SW480 (cell line): Measurements from ENCODE around the gene APOL6.
"Not testable (repeated sequence)": the region's sequence is repeated elsewhere in the genome, so short reads cannot be mapped to it uniquely, and the experiment has no call there.

Source experiments
- DNase-seq: peaks from one replicate; pipeline ENCODE4 v3.0.0-alpha.2; 2016; ENCODE audit warnings: low spot score

The APOL6 gene

DNA sequence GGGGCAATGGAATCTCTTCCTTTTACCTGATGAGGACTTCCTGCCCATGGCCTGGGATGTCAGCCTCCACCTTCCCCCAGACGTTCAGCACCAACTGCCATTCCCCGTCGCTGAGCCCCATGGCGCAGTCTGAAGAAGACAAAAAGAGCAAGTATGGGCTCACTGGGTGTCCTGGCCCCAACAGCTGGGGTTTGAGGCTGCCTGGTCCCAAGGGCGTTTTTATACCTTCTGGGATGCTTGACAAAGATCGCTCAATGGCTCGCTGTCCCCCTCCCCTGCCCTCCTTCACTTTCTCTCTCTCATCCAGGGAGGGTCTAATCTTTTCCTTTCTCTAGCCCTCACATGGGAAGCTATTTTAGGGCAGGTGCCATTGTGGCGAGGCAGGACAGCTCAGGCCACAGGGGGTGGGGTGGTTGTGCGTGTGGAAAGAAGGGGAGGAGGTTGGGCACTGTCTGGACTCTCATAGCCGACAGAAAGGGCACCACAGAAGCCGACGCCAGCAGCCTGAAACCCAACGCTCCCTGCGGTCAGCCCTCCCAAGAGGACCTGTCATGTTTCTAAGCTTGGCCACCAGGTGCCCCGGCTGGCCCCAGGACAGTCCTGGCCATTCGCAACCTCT is 31.0 kb upstream of the APOL6 start, which contains the start of gene MB:
TSS of gene MB (minus strand) at position 193 of the 619 bp plus-strand sequence. CDS start at position 121, 72 bp downstream.
- DNase-seq = no peak

DNA sequence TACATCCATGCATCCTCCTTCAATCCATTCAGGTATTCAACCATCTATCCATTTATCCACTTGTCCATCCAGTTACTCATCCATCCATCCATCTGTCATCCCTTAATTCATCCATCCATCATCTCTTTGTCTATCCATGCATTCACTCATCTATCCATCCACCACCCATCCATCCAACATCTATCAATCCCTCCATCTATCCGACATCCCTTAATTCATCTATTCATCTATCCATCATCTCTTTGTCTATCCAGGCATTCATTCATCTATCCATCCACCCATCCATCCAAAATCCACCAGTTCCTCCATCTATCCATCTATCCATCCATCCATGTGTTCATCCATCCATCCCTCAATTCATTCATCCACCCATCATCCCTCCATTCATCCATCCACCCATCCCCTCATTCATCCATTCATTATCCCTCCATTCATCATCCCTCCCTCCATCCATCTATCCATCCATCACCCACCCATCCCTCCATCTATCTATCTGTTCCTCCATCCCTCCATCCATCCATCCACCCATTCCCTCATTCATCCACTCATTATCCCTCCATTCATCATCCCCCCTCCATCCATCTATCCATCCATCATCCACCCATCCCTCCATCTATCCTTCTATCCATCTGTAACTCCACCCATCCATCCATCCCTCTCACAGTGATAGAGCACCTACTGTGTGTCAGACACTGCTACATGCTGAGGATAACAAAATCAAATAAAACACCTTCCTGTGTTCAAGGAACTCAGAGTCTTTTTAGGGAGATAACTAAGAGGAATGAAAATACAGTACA is 29.6 kb upstream of the APOL6 start:
- no peak for DNase-seq

DNA sequence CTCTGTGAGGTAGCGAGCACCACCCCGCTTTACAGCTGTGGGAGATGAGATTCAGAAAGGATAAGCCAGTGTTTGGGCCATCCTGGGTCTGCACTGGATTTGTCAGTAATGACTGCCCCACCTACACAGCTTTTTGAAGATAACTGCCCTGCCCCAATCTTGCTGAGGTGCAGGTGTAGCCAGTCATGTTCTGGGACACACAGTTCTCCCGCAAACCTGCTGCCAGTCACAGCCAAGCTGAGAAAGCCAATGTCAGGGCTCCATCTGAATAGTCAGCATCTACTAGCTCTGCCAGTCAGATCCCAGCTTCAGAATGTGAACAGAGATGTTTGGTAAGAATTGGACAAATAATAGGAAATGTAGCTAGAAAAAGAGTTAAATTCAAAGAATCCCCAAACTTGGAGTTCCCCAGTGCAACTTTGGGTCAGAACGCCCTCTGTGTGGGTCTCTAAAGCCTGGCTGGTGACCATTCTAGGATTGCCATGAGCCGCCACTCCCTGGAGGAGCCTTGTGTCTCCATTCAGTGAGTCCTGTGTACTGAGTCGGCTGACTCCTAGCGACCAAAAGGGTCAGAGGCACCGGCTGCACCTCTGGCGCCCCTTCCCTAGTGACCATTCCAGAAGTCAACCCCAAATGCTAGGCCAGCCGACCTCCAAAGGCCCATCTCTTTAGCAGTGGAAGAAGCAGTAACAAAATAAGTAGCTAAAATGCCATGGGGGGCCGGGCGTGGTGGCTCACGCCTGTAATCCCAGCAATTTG is 28.7 kb upstream of the APOL6 start:
- DNase-seq = no peak

DNA sequence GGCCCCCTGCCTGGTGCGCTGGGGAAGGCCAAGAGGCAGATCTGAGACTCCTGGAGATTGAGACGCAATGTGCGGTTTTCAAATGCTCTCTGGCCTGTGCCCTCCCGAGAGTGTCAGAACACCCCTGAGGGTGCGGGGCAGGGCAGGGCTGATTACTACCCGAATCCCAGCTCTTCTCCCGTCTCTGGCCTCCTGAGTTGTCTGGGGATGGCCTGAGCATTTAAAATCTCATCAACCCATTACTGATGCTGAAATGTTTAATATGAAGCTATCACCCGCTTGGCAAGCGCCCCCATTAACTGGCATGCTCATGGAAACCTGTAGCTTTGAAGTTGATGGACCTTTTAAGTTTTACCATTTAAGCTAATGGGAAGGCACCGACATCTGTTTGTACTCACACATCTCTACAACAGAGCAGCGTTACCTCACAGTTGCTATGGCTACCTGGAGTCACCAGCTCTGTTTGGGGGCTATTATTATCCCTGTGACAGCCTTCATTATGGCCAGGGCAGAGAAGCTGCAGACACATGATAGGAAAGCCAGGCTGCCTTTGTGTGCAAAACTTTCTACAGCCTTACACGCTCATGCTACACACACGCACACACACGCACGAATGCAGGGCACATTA is 27.5 kb upstream of the APOL6 start:
- no peak for DNase-seq

DNA sequence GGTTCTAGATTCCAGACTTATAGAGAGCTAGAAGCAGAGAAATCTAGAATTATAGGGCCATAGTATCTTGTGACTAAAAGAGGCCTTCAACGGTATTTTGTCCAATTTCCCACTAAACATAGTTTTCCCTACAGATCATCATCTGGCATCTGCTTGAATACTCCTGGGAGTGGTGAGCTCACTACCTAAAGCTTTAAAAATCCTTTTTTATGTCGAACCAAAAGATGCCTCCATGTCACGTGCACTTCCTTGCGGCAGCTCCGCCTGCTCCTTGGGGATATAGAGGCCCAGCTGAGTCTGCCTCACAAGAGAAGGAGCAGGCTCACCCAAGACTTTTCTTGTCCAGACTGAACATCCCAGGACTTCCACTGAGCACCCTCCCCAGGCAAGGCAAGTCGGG is 26.8 kb upstream of the APOL6 start:
- DNase-seq = no peak

DNA sequence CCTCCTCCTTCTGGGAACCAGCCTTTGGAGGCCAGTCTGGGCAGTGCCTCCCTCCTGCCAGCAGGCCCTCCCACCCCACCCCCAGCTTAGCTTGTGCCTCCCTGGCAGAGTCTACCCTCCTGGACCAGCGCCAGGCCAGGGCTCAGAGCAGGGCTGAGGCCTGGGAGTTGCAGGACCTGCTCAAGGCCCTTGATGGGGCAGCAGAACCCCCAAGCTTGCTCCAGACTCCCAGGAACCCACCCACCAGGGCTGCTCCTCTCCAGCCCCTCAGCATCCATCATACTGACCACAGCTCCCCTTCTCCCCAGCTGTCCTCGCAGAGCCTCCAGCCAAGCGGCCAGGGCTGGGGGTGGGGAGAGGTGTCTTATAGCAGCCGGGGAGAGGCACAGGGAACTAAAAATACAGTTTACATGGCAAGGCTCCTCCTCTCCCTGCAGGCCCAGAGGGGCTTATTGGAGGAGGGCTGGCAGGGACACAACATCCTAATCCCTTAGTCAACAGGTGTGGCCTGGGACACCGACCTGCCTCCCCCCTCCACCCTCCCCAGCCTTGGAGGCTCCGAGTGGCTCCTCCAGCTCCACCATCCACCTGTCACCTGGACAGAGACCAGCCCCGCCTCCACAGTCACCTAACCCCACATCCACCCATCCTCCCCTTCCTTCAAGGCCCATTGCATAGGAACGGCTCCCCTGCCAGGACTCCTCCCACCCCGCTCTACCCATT is 25.9 kb upstream of the APOL6 start:
- DNase-seq = no peak

DNA sequence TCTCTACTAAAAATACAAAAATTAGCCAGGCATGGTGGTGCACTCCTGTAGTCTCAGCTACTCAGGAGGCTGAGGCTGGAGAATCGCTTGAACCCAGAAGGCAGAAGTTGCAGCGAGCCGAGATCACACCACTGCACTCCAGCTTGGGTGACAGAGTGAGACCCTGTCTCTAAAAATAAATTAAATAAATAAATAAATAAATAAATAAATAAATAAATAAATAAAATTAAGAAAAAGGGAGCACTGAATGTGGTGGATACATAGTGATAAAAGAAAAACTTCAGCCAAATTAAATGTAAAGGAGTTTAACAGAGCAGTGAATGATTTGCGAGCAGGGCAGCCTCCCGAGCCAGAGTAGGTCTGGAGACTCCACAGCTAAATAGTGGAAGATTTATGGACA is 24.4 kb upstream of the APOL6 start:
- not testable (repeated sequence) for DNase-seq

DNA sequence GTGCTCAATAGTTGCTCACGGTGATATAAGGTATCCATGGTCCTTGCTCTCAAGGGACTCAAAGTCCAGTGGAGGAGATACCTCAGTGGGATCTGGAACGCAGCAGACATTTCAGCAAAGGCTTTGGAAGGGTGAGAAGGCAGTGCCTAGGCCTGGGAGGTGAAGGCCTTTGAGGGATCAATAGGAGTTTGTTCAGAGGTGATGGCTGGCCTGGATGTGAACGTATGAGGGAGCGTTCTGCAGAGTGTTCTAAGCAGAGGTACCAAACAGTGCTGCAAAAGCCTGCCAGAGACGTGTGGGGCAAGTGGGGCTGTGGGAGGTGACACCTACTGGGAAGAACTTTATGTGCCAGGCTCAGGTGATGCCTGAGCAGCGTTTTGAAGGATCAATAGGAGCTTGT is 23.7 kb upstream of the APOL6 start:
- no peak for DNase-seq

DNA sequence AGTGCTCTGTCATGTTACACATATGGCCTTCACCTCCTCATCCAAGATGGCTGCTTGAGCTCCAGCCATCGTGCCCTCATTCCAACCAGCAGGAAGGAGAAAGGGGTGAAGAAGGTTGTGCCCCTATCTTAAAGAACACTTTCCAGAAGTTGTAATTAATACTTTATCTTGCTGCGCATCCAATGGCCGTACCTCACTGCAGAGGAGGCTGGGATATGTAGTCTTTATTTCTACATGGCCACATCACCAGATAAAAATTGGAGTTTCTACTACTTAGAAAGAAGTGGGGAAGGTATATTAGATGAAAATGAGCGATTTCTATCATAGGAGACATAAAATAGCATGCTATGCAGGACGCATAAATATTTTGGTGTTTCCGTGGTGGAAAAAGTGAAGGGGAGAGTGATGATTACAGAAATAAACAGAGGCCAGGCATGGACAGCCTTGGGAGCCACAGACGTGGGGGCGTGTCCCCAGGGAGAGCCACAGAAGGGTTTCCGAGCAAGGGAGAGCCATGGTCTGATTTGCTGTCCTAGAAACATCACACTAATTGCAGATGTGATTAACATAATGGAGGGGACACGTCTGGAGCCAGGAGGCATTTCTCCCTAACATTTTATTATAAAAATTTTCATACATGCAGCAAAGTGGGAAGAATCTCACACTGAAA is 22.3 kb upstream of the APOL6 start:
- no peak for DNase-seq

DNA sequence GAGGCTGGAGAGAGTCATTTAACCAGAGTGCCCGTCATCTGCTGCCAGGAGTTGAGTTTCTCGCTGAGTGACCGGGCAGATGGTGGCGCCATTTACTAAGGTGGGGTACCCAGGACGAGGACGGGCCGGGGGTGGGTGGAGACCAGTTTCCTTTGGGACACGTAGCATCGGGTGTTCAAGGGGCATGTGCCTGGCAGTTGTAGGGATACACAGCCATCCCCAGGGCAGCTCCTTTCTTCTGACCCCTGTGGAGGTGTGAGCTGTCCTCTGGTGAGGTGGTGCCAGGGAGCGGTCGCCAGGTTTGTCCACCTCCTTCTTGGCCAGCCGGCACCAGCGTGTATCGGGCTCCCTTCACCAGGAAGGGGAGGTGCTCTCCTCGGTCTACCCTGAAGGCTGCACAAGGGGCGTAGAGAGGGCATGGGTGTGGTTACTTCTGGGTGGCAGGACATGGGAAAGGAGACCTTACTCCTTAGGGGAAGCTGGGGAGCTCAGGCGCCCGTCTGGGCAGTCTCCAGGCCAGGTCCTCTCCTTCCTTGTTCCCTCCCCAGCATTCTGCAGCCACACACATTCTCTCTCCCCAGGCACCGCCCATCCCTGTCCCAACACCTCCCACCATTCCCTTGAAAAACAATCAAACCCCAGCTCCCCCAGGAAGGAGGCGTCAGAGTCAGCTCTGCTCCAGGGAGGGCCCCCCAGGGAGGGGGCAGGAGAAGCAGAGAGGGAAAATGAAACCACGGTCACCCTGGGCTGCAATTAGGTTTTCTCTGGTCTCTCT is 20.8 kb upstream of the APOL6 start:
- DNase-seq = peak; percentile 82

DNA sequence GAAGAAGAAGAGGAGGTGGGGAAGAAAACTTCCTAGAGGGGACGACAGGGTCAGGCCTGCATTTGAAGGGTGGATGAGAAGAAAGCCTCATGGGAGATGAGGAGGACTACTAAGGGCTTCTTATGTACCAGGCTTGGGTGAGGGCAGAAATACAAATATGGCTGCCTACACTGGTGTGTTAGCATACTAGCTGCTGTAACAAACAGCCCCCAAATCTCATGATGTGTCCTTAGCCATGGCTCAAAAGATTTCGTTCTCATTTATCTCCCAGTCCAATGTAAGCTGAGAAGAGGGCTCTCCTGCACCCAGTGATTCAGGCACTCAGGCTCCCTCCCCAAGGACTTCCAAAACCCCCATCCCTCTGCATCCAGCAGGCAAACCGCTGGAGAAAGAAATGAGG is 19.5 kb upstream of the APOL6 start:
- DNase-seq = no peak

DNA sequence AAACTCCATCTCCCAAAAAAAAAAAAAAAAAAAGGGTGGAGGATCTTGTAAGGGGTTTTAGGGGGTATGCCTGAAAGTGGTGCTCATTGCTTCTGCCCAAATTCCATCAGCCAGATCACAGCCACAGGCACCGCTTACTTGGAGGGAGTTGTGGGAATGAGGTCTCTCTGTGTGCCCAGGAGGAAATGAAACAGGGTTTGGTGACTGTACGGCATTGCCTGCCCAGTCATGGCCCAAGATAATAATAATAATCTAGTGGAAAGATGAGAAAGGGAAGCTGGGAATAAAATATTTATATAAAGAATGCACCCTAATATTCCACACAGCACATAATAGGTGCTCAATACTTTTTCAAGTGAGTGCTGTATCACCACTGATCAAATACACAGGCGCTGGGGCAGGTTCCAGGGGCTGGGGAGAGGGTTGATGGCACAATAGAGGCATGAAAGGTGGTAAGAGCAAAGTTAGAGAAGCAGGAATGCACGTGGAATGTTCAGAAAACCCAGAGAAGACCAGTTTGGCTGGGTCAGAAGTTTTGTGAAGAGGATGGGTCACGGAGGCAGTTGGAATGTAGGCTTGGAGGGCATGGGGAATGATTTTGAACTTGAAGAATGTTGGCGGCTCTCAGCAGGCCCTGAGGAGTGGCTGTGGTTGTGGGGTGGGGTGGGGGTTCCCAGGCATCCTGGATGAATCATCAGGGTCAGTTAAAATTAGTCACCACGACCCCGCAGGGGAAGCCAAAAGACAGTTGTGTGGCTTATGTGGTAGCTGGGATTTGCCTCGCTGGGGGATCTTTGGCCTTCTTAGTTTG is 18.6 kb upstream of the APOL6 start:
- DNase-seq = peak; percentile 88

DNA sequence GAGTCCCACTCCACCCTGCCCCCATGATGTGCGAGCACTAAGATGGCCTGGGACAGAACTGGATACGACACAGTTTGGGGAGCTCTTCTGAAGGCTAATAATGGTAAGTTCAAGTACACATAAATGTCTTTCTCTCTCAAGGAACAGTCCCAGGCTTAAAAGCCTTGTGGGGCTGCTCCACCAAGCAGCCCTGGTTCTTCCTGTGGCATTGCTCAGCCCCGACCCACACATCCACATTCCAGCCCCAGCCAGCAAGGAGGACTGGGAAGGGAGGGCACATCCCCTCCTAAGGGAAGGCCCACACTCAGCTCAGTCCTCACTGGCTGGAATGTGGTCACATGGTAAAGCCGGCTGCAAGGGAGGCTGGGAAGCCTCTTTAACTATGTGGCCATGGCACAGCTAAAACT is 17.9 kb upstream of the APOL6 start:
- DNase-seq = peak; percentile 66

DNA sequence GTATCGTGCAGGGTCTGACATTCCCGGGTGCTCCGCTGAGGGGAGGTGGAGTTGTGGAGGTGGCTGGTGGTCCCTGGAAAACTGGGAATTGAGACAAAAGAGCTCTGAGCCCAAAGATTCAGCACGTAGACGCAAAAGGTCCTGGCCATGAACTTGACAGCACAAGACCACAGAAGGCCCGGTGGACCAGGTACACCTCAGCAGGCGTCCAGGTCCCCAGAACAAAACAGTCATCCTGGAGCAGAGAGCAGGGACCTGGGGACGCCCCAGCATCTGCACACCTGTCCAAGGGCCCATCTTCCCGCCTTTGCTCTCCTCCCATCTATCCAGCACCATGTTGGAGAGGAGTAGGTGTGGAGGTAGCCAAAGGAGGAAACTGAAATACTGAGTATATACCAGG is 17.4 kb upstream of the APOL6 start:
- DNase-seq = no peak

DNA sequence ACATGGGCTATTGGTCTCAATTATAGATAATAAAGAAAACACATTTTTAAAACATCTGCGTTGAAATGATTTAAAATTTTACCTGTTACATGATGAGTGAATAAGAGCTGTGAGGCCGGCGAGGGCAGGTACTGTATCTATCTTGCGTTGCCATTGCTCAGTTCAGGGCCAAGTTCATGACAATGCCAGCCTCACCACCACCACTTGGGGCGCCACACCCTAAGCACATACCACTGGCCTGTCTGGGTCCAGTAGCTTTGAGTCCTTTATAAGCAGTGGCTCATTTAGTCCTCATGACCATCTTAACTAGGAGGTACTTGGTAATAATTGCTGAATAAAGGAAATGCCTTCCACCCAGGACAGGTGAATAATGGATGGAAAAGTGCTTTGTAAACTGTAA is 16.6 kb upstream of the APOL6 start:
- peak; percentile 57 for DNase-seq

DNA sequence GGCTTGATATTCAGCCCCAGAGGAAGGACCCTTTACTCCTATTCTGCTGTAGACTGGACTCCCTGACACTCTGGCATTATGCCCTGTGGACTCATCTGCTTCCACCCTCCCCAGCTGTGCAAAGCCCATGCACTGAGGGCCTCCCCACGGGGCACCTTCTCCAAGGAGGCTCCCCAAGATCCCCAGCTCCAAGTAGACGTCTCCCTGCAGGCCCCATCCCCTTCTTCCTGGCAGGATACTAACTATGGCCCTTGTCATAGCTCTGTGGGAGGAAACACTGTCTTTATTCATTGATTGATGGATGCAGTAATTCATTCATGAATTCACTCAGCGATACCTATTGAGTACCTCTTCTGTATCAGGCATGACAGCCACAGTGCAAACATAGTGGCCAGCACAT is 15.3 kb upstream of the APOL6 start:
- DNase-seq = no peak

DNA sequence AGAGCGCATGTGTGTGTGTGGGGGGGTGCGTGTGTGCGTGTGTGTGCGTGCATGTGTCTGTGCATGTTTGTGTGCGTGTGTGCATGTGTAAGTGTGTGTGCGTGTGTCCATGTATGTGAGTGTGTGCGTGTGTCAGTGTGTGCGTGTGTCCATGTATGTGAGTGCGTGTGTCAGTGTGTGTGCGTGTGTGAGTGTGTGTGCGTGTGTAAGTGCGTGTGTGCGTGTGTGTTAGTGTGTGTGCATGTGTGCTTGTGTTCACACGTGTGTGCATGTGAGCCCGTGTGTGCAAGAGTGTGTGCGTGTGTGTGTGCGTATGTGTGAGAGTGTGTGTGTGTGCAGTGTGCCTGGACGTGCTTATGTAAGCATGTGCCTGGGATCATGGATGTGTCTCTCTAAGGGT is 14.7 kb upstream of the APOL6 start:
- no peak for DNase-seq

DNA sequence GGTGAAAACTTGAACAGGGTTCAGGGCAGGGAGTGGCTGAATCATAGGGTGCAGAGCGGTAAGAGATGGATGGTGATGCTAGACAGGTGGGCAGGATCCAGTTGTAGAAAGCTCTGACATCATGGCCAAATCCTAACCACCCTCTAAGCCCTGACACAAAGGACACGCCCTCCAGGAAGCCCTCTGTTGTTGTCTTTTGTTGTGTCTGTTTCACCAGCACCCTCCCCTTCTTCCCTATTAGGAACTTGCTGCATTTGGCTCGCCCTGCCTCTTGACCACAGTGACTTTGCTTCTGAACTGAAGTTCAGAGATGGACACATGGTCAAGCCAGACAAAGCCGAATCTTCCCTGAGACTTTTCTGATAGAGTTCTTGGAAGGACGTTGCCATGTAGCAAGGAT is 14.2 kb upstream of the APOL6 start:
- DNase-seq = peak; percentile 42

DNA sequence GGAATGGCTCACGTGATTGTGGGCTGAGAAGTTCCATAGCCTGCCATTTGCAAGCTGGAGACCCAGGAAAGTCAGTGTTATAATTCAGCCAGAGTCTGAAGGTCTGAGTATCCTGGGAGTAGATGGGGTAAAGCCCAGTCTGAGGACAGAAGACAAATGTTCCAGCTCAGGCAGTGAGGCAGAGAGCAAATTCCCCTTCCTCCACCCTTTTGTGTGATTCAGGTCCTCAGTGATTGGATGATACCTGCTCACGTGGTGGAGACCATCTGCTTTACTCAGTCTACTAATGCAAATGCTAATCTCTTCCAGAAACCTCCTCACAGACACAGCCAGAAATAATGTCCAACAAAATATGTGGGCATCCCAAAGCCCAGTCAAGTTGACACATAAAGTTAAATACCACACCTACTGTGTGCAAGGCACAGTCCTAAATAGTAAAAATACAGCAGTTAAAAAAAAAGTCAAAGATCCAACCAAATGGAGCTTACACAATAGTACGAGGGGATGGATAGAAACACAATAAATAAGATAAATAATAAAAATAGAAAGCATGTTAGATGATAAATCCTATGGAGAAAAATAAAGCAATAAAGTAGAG is 13.2 kb upstream of the APOL6 start:
- no peak for DNase-seq
